Glutamatergic neuron (in vitro differentiated cells): Measurements from ENCODE around the gene PRLR. TPM values are rescaled to one million over a fixed set of nuclear protein-coding genes. Genes with fewer than 3 reads are reported as not detected.

Experiments used
- DNase-seq: peaks from one replicate; pipeline ENCODE4 v3.0.0; 2022
- H3K27ac Mint-ChIP-seq: one replicate; pipeline ENCODE4 v1.8.0; 2020; ENCODE audit warnings: mild to moderate bottlenecking, mixed read lengths, inconsistent platforms; ENCODE audit not compliant: unreplicated experiment
- H3K27me3 Mint-ChIP-seq: one replicate; pipeline ENCODE4 v1.8.0; 2020; ENCODE audit warnings: mild to moderate bottlenecking, moderate library complexity, mixed read lengths, inconsistent platforms; ENCODE audit not compliant: unreplicated experiment
- H3K36me3 Mint-ChIP-seq: one replicate; pipeline ENCODE4 v1.8.0; 2020; ENCODE audit warnings: mild to moderate bottlenecking, mixed read lengths, inconsistent platforms; ENCODE audit not compliant: unreplicated experiment
- H3K4me1 Mint-ChIP-seq: one replicate; pipeline ENCODE4 v1.8.0; 2020; ENCODE audit warnings: mild to moderate bottlenecking, low read depth, mixed read lengths, inconsistent platforms; ENCODE audit not compliant: unreplicated experiment
- H3K4me3 Mint-ChIP-seq: one replicate; pipeline ENCODE4 v1.8.0; 2020; ENCODE audit warnings: mild to moderate bottlenecking, mixed read lengths, inconsistent platforms; ENCODE audit not compliant: unreplicated experiment
- H3K9me3 Mint-ChIP-seq: one replicate; pipeline ENCODE4 v1.8.0; 2020; ENCODE audit warnings: mild to moderate bottlenecking, moderate library complexity, mixed read lengths, inconsistent platforms; ENCODE audit not compliant: unreplicated experiment
- total RNA-seq: library from RNA; stranded (reverse); fragmentation: NEBNext Ultra II Directional; extraction: Animal tissue kit (Norgen Biotek cat#: 25700); gene quantifications from one replicate; pipeline ENCODE4 v1.2.1, GENCODE V29; 2021; ENCODE audit not compliant: unreplicated experiment
- TF ChIP-seq, protein P1 (sequence below): fragments of 200-600 bp; sonication (generic); IDR thresholded peaks from one replicate; pipeline ENCODE4 v1.5.0; 2021; ENCODE audit not compliant: partially characterized antibody, unreplicated experiment

The PRLR gene
- total RNA-seq, 1 donor from 2014 or later: not detected

- no peaks in the 10 kb centered on the region for H3K4me1 Mint-ChIP-seq
- TF ChIP-seq, protein P1, sequence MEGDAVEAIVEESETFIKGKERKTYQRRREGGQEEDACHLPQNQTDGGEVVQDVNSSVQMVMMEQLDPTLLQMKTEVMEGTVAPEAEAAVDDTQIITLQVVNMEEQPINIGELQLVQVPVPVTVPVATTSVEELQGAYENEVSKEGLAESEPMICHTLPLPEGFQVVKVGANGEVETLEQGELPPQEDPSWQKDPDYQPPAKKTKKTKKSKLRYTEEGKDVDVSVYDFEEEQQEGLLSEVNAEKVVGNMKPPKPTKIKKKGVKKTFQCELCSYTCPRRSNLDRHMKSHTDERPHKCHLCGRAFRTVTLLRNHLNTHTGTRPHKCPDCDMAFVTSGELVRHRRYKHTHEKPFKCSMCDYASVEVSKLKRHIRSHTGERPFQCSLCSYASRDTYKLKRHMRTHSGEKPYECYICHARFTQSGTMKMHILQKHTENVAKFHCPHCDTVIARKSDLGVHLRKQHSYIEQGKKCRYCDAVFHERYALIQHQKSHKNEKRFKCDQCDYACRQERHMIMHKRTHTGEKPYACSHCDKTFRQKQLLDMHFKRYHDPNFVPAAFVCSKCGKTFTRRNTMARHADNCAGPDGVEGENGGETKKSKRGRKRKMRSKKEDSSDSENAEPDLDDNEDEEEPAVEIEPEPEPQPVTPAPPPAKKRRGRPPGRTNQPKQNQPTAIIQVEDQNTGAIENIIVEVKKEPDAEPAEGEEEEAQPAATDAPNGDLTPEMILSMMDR: no peak
These were observed 206.7 kb downstream of the PRLR start for GRCh38 chr5:35023391-35024178.

DNA sequence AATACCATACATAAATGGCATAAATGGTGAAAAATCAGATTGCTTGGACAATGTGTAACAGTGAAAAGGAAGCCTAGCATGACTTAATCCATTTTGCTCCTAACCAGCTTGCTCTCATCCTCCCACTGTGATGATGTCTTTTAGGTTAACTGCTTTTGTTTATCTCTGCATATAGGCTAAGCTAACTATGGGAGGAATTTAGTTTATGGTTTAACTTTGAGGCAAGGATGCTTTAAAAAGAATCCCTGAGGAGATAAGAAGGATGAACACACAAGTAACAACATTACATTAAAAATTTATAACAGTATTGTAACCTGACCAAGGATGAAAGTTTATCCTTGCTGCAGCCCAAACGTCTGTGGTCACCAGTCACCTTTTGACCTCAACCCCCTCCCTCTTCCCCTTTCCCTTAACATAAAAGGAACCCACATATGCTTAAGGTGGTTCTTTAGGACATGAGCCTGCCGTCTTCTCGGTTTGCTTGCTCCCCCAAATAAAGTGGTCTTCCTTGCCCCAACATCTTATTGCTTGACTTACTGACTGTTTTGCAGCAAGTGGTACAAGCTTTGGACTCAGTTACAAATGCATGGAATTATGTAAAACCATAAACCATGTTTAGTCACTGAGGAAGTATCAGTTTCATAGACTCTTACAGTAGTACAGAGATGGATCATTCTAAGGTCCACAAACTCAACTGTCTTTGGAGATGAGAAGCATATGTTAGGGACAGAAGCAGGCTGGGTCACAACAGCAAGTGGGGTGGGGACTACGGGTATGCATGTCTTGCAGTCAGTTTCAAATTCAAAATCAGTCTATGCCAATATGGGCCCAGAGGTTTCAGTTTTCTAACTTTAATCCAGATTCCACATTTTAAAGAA, 213.9 kb downstream of the PRLR start:
- Mint-ChIP-seq H3K4me1 (peaks cover 6% of the 10 kb centered on the region), H3K9me3 (peaks cover 4% of the 10 kb centered on the region), H3K27me3 (no peaks in the 10 kb centered on the region), H3K36me3 (no peaks in the 10 kb centered on the region), H3K4me3 (no peak overlapping the region), H3K27ac (no peak overlapping the region)
- TF ChIP-seq, protein P1: no peak
- no peak for DNase-seq

More at GRCh38 chr5:35023391-35024178, 206.7 kb downstream of the PRLR start:
- no peak overlapping the region for H3K4me3 Mint-ChIP-seq
- DNase-seq: no peak
- H3K36me3 Mint-ChIP-seq: no peaks in the 10 kb centered on the region
- no peaks in the 10 kb centered on the region for H3K27me3 Mint-ChIP-seq
- H3K9me3 Mint-ChIP-seq: no peaks in the 10 kb centered on the region
- H3K27ac Mint-ChIP-seq: no peak overlapping the region

- Mint-ChIP-seq H3K9me3 (peaks cover 4% of the 10 kb centered on the region), H3K27ac (no peak overlapping the region), H3K36me3 (no peaks in the 10 kb centered on the region), H3K27me3 (no peaks in the 10 kb centered on the region), H3K4me3 (no peak overlapping the region), H3K4me1 (peaks cover 6% of the 10 kb centered on the region)
- no peak for DNase-seq
- TF ChIP-seq, protein P1: no peak
These were observed 215.2 kb downstream of the PRLR start for GRCh38 chr5:35015063-35015462.

DNA sequence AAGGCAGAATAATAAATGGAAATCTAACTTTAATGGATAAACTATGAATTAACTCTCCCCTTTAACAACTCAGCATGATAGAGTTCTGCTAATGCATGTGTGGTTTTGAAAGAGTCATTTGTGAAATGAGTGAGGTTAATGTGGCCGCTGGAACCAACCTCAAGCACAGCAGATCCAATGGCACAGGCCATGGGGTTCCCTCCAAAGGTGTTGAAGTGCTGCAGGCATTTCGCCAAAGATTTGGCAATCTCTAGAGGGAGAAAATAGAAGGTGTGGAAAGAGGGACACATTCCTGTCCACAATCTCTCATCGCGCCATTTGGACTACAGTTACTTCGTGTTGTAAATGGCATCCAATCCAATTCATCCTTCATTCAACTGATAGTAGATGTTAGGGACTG, 217.5 kb downstream of the PRLR start:
- Mint-ChIP-seq H3K4me1 (peaks cover 6% of the 10 kb centered on the region), H3K9me3 (peaks cover 4% of the 10 kb centered on the region), H3K27ac (no peak overlapping the region), H3K27me3 (no peaks in the 10 kb centered on the region), H3K4me3 (no peak overlapping the region), H3K36me3 (no peaks in the 10 kb centered on the region)
- no peak for DNase-seq
- TF ChIP-seq, protein P1: no peak

DNA sequence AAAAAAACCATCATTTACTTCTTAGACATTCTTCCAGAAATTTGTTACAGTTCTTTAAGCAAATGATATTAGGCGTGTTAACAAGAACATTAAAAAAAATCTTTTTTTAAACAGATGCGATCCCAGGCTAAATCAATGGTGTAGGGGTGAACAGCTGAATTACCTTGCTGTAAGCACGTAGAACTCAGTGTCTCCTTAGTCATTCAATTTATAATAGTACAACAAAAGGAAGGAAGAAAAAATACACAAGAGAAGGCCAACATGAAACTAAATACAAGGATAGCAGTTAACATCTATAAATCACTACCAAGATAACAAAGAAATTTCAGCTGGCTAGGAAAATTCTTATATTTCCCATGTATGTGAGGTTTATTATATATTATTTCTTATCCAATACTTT, 217.9 kb downstream of the PRLR start:
- Mint-ChIP-seq H3K27ac (no peak overlapping the region), H3K9me3 (peaks cover 2% of the 10 kb centered on the region), H3K4me3 (no peak overlapping the region), H3K27me3 (no peaks in the 10 kb centered on the region), H3K4me1 (peaks cover 6% of the 10 kb centered on the region), H3K36me3 (no peaks in the 10 kb centered on the region)
- no peak for DNase-seq
- TF ChIP-seq, protein P1: no peak
